ACC112 (cell line): Measurements from ENCODE around the gene MICALL2.

ENCODE experiments used
- H2AFZ ChIP-seq: fragments of 200-600 bp; sonication (generic); one replicate; pipeline ENCODE4 v1.6.0; 2017; ENCODE audit warnings: antibody characterized with exemption, low read length; ENCODE audit not compliant: unreplicated experiment
- H3K27ac ChIP-seq: fragments of 200-600 bp; sonication (generic); 2 replicates; pipeline ENCODE4 v1.5.1; 2014; ENCODE audit warnings: low read depth, mild to moderate bottlenecking, antibody characterized with exemption, low read length, moderate library complexity
- H3K27me3 ChIP-seq: fragments of 200-600 bp; sonication (generic); 2 replicates; pipeline ENCODE4 v1.6.1; 2014; ENCODE audit warnings: mild to moderate bottlenecking, antibody characterized with exemption, low read length, moderate library complexity, mixed read lengths; ENCODE audit not compliant: insufficient read depth
- H3K36me3 ChIP-seq: fragments of 200-600 bp; sonication (generic); 2 replicates; pipeline ENCODE4 v1.6.1; 2016; ENCODE audit warnings: mild to moderate bottlenecking, antibody characterized with exemption, low read length, moderate library complexity, mixed read lengths; ENCODE audit not compliant: insufficient read depth
- H3K4me1 ChIP-seq: fragments of 200-600 bp; sonication (generic); one replicate; pipeline ENCODE4 v1.6.1; 2016; ENCODE audit warnings: low read length, mixed read lengths; ENCODE audit not compliant: insufficient read depth, unreplicated experiment, control insufficient read depth
- H3K4me3 ChIP-seq: fragments of 200-600 bp; sonication (generic); 2 replicates; pipeline ENCODE4 v1.5.1; 2014; ENCODE audit warnings: mild to moderate bottlenecking, low read depth, low read length
- H3K79me2 ChIP-seq: fragments of 200-600 bp; sonication (generic); one replicate; pipeline ENCODE4 v1.6.0; 2016; ENCODE audit warnings: low read length; ENCODE audit not compliant: control insufficient read depth, unreplicated experiment, insufficient read depth

Gene MICALL2

DNA sequence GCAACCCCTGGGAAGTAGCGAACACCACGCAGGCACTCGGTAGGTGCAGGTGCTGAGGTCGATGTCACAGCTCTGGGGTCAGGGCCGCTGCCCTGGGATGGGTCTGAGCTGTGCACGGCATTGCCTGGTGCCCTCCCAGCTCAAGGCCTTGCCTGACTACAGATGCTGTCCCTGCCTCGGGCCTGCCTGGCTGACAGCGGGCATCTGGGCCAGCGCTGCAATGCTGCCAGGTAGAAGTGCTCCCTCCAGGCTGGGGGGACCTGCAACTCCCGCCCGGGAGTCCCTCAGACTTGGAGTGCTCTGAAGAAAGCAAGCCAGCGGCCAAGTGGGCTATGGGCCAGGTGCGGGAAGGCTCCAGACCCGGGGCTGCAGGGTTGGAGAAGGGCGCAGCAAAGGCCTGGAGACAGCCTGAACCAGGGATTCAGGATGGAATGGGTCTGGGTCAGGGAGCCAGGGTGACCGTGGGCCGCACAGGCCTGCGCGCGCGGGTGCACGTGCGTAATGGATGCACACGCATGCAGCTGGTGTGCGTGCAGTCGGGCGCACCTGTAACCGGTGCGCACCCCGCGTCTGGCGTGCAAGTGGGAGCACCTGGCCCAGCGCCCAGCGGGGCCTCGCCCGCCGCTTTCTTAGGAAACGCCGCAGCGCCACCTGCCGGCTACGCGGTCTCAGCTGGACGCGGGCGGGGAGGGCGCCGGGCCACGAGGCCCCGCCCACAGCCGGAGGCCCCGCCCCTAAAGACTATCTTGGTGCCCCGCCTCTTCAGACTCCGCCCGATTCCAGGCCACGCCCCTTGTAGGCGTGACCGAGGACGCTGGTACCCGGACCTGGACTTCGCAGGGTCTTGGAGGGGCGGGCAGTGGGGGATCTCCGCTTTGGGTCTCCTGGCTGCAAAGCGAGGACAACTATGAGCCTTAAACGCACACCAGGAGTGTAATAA, 46.7 kb downstream of the MICALL2 start:
- Histone ChIP-seq H3K27me3 (peaks cover 12% of the 10 kb centered on the region), H2AFZ (no peak overlapping the region), H3K36me3 (no peaks in the 10 kb centered on the region), H3K79me2 (no peaks in the 10 kb centered on the region), H3K4me1 (peaks cover 4% of the 10 kb centered on the region), H3K27ac (no peak overlapping the region), H3K4me3 (no peak overlapping the region)

DNA sequence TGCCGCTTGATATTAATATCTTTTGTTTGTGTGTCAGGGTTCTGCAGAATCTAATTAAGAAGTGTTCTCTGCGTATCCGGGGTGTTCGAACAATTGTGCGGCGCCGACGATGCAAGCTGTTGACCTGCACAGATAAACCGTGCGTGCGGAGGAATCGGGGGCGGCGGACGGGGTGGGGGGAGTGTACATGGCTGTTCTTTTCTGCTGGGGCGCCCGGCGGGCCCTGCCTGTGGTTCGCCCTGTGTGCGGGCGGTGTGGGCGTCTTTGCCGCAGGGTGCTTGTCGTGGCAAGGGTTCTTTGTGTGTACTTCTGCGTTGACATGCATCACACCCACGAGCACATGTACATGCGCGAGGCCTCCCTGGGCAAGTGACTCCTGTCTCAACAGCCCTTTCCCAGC, 47.9 kb downstream of the MICALL2 start:
- no peak overlapping the region for H2AFZ ChIP-seq
- peaks cover 18% of the 10 kb centered on the region for H3K27me3 ChIP-seq
- no peak overlapping the region for H3K27ac ChIP-seq
- no peaks in the 10 kb centered on the region for H3K4me1 ChIP-seq
- no peaks in the 10 kb centered on the region for H3K36me3 ChIP-seq
- no peaks in the 10 kb centered on the region for H3K79me2 ChIP-seq
- H3K4me3 ChIP-seq: no peak overlapping the region

DNA sequence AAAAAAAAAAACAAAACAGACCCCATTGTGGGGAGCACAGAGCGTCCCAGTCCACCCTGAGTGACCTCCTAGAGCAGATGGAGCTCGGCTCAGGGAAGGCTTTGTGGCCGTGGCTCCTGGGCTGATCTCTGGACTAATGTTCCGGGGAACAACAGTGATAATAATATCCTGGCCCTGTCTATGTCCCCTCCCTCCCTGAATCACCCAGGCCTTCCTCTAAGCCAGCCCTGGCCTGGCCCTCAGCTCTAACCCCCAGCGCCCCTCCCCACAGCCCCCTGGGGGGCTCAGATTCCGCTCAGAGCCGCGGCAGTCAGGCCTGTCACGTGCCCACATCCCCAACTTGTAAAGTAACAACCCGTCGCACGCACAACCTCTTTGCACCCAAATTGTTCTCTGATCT, 48.3 kb downstream of the MICALL2 start:
- Histone ChIP-seq H3K4me3 (no peak overlapping the region), H3K27ac (no peak overlapping the region), H2AFZ (no peak overlapping the region), H3K36me3 (no peaks in the 10 kb centered on the region), H3K27me3 (peaks cover 22% of the 10 kb centered on the region), H3K4me1 (no peaks in the 10 kb centered on the region), H3K79me2 (no peaks in the 10 kb centered on the region)

DNA sequence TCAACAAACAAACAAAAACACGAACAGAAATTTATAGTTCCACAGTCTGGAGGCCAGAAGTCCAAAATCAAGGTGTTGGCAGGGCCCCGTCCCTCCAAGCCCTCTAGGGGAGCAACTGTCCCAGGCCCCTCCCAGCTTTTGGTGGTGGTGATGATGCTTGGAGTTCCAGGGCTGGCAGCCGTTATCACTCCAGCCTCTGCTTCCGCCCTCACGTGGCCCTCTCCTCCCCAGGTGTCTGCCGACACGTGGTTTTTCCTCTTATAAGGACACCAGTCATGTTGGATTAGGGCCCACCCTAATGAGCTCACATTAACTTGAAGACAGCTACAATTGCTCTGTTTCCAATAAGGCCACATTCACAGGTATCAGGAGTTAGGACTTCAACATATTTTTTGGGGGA, 49.7 kb downstream of the MICALL2 start:
- H2AFZ ChIP-seq: no peak overlapping the region
- no peaks in the 10 kb centered on the region for H3K4me1 ChIP-seq
- no peaks in the 10 kb centered on the region for H3K36me3 ChIP-seq
- peaks cover 34% of the 10 kb centered on the region for H3K27me3 ChIP-seq
- H3K4me3 ChIP-seq: no peak overlapping the region
- no peaks in the 10 kb centered on the region for H3K79me2 ChIP-seq
- no peak overlapping the region for H3K27ac ChIP-seq

DNA sequence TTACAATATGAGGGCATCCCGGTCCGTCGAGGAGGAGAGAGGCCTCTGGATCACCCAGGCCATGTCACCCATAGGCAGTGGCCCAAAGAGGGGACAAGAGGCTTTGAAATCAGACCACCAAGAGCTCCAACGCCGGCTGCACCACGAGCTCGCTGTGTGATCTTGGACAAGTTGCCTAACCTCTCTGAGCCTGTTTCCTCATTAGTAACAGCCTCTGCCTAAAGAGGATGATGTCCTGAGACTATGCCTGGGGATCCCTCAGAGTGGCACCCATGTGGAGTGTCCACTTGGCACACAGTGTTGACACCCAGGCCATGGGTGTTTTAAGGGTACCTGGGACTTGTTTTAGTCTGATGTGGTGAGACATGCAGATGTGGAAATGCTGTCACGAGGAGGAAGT, 50.8 kb downstream of the MICALL2 start:
- Histone ChIP-seq H3K4me1 (no peaks in the 10 kb centered on the region), H3K79me2 (no peaks in the 10 kb centered on the region), H3K36me3 (no peaks in the 10 kb centered on the region), H2AFZ (no peak overlapping the region), H3K27ac (no peak overlapping the region), H3K27me3 (peaks cover 44% of the 10 kb centered on the region), H3K4me3 (no peak overlapping the region)

DNA sequence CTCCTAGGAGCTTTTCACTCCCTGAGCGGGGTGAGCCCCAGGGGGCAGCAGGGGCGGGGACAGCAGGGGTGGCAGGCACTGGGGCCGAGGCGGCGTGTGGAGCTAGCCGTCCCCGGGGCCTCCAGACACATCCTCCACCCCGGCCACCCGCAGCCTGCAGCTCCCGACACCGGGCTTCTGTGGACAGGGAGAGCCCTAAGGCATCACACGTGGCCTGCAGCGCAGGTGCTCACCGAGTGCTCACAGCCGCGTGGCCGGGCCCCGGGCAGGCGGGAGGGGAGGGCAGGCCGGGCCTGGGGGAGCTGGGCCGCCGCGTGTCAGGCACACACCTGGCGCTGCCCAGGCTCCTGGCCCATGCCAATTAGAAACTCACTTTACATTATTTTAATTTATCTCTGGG, 51.4 kb downstream of the MICALL2 start:
- Histone ChIP-seq H2AFZ (no peak overlapping the region), H3K4me3 (no peak overlapping the region), H3K27me3 (peaks cover 50% of the 10 kb centered on the region), H3K27ac (no peak overlapping the region), H3K36me3 (no peaks in the 10 kb centered on the region), H3K4me1 (no peaks in the 10 kb centered on the region), H3K79me2 (no peaks in the 10 kb centered on the region)

DNA sequence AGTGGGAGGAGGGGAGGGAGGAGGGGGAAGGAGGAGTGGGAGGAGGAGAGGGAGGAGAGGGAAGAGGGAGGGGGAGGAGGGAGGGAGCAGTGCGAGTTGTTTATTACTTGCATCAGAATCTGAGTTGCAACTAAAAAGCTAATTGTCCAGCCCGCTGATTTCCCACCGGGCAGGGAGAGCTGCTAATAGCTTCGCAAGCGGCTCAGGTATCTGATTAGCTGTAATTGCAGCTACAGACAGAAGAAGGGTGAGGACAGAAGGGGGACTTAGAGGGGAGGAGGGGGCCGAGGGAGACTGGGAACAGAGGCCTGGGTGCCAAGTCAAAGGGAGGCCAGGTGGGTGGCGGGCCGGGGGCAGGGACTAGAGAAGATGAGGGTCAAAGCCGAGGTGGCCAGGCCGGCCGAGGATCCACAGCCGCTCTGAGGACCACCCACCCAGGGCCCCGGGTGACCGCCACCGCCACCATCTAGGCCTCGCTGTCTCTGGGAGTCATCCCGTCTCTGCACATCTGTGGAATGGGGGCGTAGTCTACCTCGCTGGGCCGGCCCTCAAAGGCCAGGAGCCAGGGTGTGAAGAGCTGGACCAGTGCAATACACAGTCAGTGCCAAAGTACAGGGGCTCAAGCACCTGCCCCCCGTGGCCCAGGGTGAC, 54.2 kb downstream of the MICALL2 start:
- H3K4me1 ChIP-seq: no peaks in the 10 kb centered on the region

DNA sequence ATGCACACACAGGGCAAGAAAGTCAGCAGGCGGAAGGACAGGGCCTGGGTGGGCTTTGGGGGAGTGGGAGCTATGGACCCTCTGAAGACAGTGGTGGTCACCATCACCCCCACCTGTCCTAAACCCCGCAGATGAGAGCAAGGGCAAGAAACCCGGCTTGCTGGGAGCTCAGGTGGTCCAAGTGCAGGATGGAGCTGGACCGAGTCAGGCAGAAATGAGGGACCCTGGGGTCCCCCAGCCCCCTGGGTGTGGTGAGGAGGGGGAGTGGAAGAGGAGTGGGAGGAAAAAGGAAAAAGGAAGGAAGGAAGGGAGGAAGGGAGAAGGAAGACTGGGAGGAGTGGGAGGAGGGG, 54.8 kb downstream of the MICALL2 start:
- Histone ChIP-seq H3K27me3 (peaks cover 78% of the 10 kb centered on the region), H3K4me3 (no peak overlapping the region)

More for the DNA sequence above, 54.2 kb downstream of the MICALL2 start:
- Histone ChIP-seq H3K79me2 (no peaks in the 10 kb centered on the region), H2AFZ (no peak overlapping the region), H3K36me3 (no peaks in the 10 kb centered on the region), H3K4me3 (no peak overlapping the region), H3K27ac (no peak overlapping the region), H3K27me3 (peaks cover 78% of the 10 kb centered on the region)

DNA sequence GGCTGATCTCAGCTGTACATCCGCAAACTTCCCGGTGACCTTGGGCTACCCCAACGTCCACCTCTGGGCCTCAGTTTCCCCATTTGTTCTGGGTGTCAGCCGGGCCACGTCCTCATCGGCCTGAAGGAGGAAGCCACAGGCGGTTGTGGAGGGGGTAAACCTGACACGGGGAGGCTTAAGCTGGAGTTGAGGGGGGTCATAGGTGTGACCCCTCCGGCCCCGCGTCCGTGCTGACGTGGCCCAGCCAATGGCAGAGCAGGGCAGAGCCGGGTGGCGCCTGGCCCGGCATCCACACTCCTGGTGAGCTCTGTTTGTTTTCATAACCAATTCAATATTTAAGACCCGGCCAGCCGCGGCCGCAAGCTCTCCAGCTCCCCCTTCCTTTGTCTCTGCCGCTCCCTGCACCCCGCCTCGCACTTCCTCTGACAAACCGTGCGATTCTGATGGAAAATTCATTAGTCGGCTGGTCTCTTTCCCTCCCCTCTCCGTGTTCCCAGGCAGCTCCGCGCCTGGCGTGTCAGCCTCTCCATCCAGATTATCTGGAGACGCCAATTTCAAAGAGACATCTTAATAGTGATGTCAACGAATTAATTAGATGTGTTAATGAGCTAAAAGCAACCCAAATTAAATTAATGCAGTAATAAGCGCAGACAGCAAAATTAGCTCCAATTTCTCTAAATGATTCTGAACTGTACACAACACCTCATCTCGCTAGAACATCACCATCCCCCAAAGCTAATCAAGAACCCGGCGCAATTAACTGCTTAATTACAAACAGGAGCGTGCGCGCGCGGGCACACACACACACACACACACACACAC, 55.4 kb downstream of the MICALL2 start:
- peaks cover 78% of the 10 kb centered on the region for H3K27me3 ChIP-seq
- no peaks in the 10 kb centered on the region for H3K79me2 ChIP-seq
- no peak overlapping the region for H3K27ac ChIP-seq
- H3K4me1 ChIP-seq: no peaks in the 10 kb centered on the region
- no peak overlapping the region for H2AFZ ChIP-seq
- no peak overlapping the region for H3K4me3 ChIP-seq
- H3K36me3 ChIP-seq: no peaks in the 10 kb centered on the region

More for the DNA sequence above, 54.8 kb downstream of the MICALL2 start:
- Histone ChIP-seq H3K79me2 (no peaks in the 10 kb centered on the region), H3K27ac (no peak overlapping the region), H3K36me3 (no peaks in the 10 kb centered on the region), H2AFZ (no peak overlapping the region), H3K4me1 (no peaks in the 10 kb centered on the region)

DNA sequence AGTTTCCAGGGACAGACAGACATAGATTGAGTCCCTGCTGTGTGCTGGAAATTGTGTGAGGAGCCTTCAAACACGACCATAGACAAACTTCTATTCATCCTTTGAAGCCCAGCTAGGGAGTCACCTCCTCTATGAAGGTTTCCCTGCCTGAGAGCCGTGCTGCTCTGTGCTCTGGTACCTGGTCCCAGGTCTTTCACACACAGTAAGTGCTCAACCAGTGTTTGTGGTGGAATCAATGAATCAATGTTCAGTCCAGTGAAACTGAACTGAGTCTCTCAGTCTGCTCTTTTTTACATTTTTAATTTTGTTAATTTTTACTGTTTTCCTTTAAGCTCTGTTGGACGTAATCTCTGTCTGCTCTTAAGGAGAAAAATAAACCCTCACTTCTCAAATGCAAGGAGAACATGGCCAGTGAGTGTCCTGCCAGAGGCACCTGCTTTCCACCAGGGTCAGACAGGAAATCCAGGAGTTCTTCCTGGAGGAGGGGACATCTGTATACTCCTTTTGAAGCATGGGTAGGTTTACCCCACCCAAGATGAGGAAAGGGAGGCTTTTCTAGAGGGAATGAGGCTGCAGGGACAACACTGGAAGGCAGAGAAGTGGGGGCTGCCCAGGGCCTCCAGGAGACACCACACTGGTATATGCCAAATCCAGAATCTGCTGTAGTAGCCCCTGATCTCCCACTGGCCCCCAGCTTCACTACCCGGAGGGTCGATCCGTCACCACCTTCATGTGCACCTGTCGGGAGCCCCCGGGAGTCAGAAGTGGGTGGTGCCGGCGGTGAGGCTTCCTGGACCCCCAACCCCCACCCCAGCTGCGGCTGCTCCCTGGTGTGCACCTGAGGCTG, 56.3 kb downstream of the MICALL2 start:
- Histone ChIP-seq H3K27me3 (peaks cover 71% of the 10 kb centered on the region), H3K36me3 (no peaks in the 10 kb centered on the region), H3K27ac (no peak overlapping the region), H3K4me1 (no peaks in the 10 kb centered on the region), H3K4me3 (no peak overlapping the region), H2AFZ (no peak overlapping the region), H3K79me2 (no peaks in the 10 kb centered on the region)
